Ovary (tissue), 9 donors: ENCODE measurements around the gene ITGB1BP1. TPM values are rescaled to one million over a fixed set of nuclear protein-coding genes. Genes with fewer than 3 reads are reported as not detected.

ENCODE experiments used
- DNase-seq, 5 donors: peaks; one replicate each; pipeline ENCODE4 v3.0.0-alpha.2; 2019 to 2020
- H3K27ac ChIP-seq, 2 donors: fragments of 200-600 bp; one replicate each; pipeline versions ENCODE4 v1.5.1 to v1.8.0; 2019 to 2022
- H3K27me3 ChIP-seq: fragments of 200-600 bp; one replicate; pipeline ENCODE4 v1.8.0; 2022
- H3K36me3 ChIP-seq: fragments of 200-600 bp; sonication (generic); one replicate; pipeline ENCODE4 v1.5.1; 2019
- H3K4me1 ChIP-seq: one replicate; pipeline ENCODE4 v1.8.1; 2013; ENCODE audit warnings: mild to moderate bottlenecking, moderate library complexity; ENCODE audit not compliant: insufficient read depth
- H3K4me3 ChIP-seq: fragments of 200-600 bp; sonication (generic); one replicate; pipeline ENCODE4 v1.5.1; 2017
- H3K9me3 ChIP-seq, 2 donors: fragments of 200-600 bp in 1 of 2; sonication (generic) in 1 of 2; one replicate each; pipeline versions ENCODE4 v1.5.1 to v1.8.1; 2013 to 2019; ENCODE audit warnings: mild to moderate bottlenecking in 1 of 2, moderate library complexity in 1 of 2
- EP300 ChIP-seq: sonication (generic); formaldehyde crosslinking; IDR thresholded peaks from one replicate; pipeline ENCODE4 v1.6.1; 2017; ENCODE audit warnings: antibody characterized with exemption
- POLR2A ChIP-seq: fragments of 450-650 bp; IDR thresholded peaks from one replicate; pipeline ENCODE4 v1.6.1; 2017; ENCODE audit warnings: antibody characterized with exemption, mild to moderate bottlenecking, moderate library complexity
- WGBS, 3 donors: extraction: QIAGEN DNeasy Blood & Tissue Kit in 1 of 3; methylation state at CpG; one replicate each; pipeline versions ENCODE4 v1.1.5 to v1.1.7; 2013 to 2017; 5-methylcytosine and 5-hydroxymethylcytosine counted together
- intact Hi-C, 4 donors: fragments of 100-400 bp; cut with DNase I; formaldehyde crosslinking; loops; one replicate each; pipeline versions ENCODE4 v1.11.0 to v1.15.1; 2022 to 2023
- polyA plus RNA-seq, 2 donors: library from polyadenylated mRNA; stranded (reverse); fragments of 200-250 nt in 1 of 2; fragments of 350-450 nt in 1 of 2; fragmentation: Illumina TruSeq in 1 of 2; extraction: RNeasy Lipid Tissue Mini Kit (QIAGEN cat#74804) in 1 of 2; gene quantifications; one replicate each; pipeline ENCODE4 v1.2.3, GENCODE V29; 2013 to 2014
- total RNA-seq, 7 donors: library from RNA; depleted of rRNA in 2 of 7; stranded (reverse); fragments of >200 nt in 2 of 7; fragmentation: NEBNext Ultra II Directional in 3 of 7; extraction: Animal tissue kit (Norgen Biotek cat#: 25700) in 3 of 7; gene quantifications; one replicate each; pipeline versions ENCODE4 v1.1.0 to v1.2.4, GENCODE V29; 2016 to 2023
- TF ChIP-seq, protein P1 (sequence below), 3 donors: fragments of 450-650 bp in 2 of 3; fragments of 200-600 bp in 1 of 3; IDR thresholded peaks; one replicate each; pipeline versions ENCODE4 v1.5.1 to v1.8.0; 2016 to 2022; ENCODE audit warnings: antibody characterized with exemption in 3 of 3, mild to moderate bottlenecking in 1 of 3
- donor health status: DM: no; HTN: no; CAD: no; lungs with moderate emphysema.
- donor health status: DM: no; HTN: no; CAD: no.
- donor health status: Bipolar disorder and iron deficiency.
- donor health status: DM: yes; HTN: yes; CAD: no.
- donor health status: DM: no; HTN: no; CAD: no.
- donor health status: DM: yes; HTN: yes; CAD: no.

The ITGB1BP1 gene
- total and polyA plus RNA-seq, 9 donors, result 14.5 to 82.2 (median 64.5) TPM

DNA sequence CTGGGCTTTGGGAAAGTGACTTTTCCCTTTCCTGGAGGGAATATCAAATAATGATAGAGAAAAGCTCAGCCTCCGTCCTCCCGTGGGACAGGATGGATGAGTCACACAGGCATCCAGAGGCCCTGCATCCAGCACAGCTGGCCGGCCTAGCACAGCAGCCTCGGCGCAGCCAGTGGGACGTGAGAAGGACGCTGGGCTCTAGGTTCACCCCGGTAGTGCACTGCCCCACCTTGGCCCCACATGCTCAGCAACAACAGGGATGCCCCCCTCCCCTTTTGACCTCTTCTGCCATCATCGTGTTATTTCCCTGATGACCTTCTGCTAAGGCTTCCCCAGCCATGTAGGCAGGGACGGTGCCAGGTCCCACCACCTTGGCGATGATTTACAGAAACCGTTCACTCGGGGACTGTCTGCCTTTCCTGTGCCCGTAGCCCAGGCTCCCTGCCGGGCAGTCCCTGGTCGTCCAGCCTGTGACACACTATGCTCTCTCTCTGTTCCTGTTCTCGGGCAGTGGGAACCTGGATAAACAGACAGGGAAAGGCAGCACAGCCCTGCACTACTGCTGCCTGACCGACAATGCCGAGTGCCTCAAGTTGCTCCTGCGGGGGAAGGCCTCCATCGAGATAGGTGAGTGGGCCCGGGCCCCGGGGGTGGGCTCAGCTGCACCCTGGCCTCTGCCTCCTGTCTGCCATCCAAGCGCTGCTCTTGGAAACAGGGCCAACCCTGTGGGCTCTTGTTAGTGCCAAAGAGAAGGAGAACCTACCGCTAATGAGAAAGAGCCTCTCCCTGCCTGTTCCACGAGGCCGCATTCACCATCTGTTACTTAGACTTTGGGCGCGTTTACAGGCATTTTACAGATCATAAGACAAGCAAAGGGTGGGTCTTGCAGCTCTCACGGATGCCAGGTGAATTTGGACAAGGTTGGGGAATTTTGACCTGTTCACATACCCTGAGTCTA is 44.6 kb downstream of the ITGB1BP1 start:
- no peak for TF ChIP-seq POLR2A
- TF ChIP-seq, protein P1, sequence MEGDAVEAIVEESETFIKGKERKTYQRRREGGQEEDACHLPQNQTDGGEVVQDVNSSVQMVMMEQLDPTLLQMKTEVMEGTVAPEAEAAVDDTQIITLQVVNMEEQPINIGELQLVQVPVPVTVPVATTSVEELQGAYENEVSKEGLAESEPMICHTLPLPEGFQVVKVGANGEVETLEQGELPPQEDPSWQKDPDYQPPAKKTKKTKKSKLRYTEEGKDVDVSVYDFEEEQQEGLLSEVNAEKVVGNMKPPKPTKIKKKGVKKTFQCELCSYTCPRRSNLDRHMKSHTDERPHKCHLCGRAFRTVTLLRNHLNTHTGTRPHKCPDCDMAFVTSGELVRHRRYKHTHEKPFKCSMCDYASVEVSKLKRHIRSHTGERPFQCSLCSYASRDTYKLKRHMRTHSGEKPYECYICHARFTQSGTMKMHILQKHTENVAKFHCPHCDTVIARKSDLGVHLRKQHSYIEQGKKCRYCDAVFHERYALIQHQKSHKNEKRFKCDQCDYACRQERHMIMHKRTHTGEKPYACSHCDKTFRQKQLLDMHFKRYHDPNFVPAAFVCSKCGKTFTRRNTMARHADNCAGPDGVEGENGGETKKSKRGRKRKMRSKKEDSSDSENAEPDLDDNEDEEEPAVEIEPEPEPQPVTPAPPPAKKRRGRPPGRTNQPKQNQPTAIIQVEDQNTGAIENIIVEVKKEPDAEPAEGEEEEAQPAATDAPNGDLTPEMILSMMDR (IDR thresholded peaks at IDR 0.05), result no peak
- TF ChIP-seq EP300, result no peak
- WGBS, 3 donors, result 69 to 74% (median 71%) methylated on average over 30 of the region's 30 CpGs
- Histone ChIP-seq H3K4me3 (no peak overlapping the region), H3K36me3 (no peaks in the 10 kb centered on the region), H3K27ac (no peak overlapping the region), H3K27me3 (no peaks in the 10 kb centered on the region), H3K4me1 (no peaks in the 10 kb centered on the region), H3K9me3 (no peaks in the 10 kb centered on the region)
- peak in 4 of 5 donors; percentile 50 to 69 (median 63) for DNase-seq
- intact Hi-C loops, result loop anchor here in 1 of 4 donors (10.0 kb wide), 1 partner anchor 234 kb away; no protein-coding TSS in a partner anchor

DNA sequence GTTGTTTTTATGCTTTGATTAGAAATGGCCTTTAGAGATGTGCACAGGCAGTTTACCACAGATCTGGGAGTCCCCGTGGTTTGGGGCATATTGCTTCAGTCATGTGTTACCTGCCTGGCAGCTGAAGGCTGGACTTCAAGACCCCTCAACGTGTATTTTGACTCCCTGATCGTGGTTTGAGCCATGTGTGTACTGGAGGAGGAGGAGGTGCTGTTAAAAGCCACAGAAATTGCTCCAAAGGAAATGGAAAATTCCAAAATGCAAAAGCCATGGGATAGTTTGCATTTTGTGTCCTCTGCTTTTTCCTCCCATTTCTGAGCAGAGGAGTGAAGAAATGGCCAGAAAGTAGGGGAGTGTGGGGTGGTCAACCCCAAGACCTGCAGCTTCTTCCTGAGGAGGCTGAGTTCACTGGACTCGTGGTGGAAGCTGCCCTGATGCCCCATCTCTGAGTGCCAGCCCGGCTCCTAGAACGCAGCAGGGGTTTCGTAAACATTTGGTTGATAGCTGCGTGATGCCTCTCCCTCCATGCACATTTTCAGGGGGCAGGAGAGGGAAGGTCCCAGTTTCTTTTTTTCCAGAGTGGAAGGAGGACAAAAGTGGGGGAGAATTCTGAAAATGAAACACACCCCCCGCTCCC is 45.7 kb downstream of the ITGB1BP1 start:
- H3K9me3 ChIP-seq, result no peaks in the 10 kb centered on the region
- no peaks in the 10 kb centered on the region for H3K27me3 ChIP-seq
- TF ChIP-seq POLR2A, result no peak
- TF ChIP-seq EP300, result no peak
- TF ChIP-seq, protein P1 (IDR thresholded peaks at IDR 0.05), result no peak
- H3K4me3 ChIP-seq, result no peak overlapping the region
- intact Hi-C loops, result loop anchor here in 1 of 4 donors (10.0 kb wide), 1 partner anchor 233 kb away; no protein-coding TSS in a partner anchor
- H3K36me3 ChIP-seq, result no peaks in the 10 kb centered on the region
- H3K27ac ChIP-seq, result no peak overlapping the region
- H3K4me1 ChIP-seq, result no peaks in the 10 kb centered on the region
- no peak for DNase-seq
- 56 to 61% (median 60%) methylated on average over 9 of the region's 9 CpGs for WGBS, 3 donors

DNA sequence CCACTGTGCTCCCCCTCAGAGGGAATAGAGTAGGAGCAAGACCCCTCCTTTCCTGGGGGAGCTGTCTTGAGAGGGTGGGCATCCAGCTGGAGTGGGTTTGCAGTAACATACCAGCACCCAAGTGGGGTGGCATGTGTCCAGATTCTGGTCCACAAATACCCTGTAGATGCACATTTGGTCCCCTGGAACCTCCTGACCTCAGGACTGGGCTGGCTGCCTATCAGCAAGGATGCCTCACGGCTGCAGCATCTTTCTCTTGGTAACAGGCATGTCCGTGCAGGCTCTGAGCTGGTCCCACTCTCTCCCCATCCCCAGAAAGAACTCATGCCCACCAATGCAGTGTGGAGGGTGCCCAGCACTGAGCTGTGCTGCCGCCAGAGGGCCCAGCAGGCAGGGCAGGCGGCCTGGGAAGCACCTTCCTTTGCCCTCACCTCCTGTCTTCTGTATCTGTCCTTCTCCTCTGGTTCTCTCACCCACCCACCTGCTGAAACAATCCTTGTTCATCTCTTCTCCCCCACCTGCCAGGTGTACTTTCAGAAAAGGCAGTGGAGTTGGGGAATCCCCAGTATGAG is 47.4 kb downstream of the ITGB1BP1 start:
- intact Hi-C loops, result loop anchor here in 1 of 4 donors (10.0 kb wide), 1 partner anchor 231 kb away; no protein-coding TSS in a partner anchor
- no peak for TF ChIP-seq EP300
- TF ChIP-seq POLR2A, result no peak
- TF ChIP-seq, protein P1 (IDR thresholded peaks at IDR 0.05), result no peak
- Histone ChIP-seq H3K27me3 (no peaks in the 10 kb centered on the region), H3K27ac (no peak overlapping the region), H3K36me3 (no peaks in the 10 kb centered on the region), H3K4me1 (no peaks in the 10 kb centered on the region), H3K9me3 (no peaks in the 10 kb centered on the region), H3K4me3 (no peak overlapping the region)
- 86 to 91% (median 90%) methylated on average over 4 of the region's 4 CpGs for WGBS, 3 donors
- no peak for DNase-seq

DNA sequence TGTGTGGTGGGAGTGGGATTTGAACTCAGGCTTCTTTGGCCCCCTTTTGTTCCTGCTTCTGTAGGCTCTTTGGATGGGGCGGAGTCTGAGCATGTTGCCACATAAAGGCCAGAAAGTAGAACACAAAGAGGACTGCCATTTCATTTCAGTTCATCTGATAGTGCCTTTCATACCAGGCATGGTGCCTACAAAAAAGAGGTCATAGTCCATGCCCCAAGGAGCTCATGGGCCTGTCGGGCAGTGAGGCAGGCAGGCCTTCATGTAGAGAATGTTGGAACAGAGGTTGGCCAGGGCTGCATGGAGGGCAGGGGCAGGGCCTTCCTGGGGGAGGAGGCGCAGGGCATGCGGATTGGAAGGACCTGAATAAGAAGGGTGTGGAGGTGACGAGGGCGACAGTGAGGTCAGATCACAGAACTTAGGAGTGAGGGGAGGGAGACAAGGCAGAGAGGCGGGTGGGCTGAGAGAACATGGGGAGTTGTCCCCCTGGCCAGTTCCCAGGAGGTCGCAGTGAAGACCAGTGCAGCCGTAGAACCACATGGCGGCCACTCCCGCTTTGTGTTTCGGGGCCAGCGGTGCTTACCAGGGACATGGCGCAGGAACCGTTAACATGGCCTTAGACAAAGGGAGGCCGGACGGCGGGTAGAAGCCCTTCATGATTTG is 49.1 kb downstream of the ITGB1BP1 start:
- Histone ChIP-seq H3K36me3 (no peaks in the 10 kb centered on the region), H3K27ac (no peak overlapping the region), H3K4me3 (no peak overlapping the region), H3K4me1 (no peaks in the 10 kb centered on the region), H3K9me3 (no peaks in the 10 kb centered on the region), H3K27me3 (no peaks in the 10 kb centered on the region)
- intact Hi-C loops, result loop anchor here in 2 of 4 donors (5.0 to 10.0 kb wide), 2 partner anchors 229 to 232 kb away; no protein-coding TSS in a partner anchor
- TF ChIP-seq, protein P1 (IDR thresholded peaks at IDR 0.05), result no peak
- TF ChIP-seq POLR2A, result no peak
- TF ChIP-seq EP300, result no peak
- no peak for DNase-seq
- 95 to 97% (median 97%) methylated on average over 18 of the region's 18 CpGs for WGBS, 3 donors
